Naive thymus-derived CD4-positive, alpha-beta T cell (primary cell): Measurements from ENCODE around the gene KCMF1. TPM values are rescaled to one million over a fixed set of nuclear protein-coding genes. Genes with fewer than 3 reads are reported as not detected.

Experiments used
- ATAC-seq: fragments of 150-1000 bp; cut with Tn5 transposase; 2 replicates; pipeline ENCODE4 v1.10.0; 2021; ENCODE audit warnings: mild to moderate bottlenecking, moderate library complexity
- CTCF ChIA-PET: fragments of 350-600 bp; sonication (Branson Sonifier 250); formaldehyde crosslinking; loops from one replicate; lab custom pipeline; 2021; ENCODE audit warnings: antibody characterized with exemption; lab: Charles Lee
- POLR2A ChIA-PET: fragments of 350-600 bp; sonication (Branson Sonifier 250); formaldehyde crosslinking; loops from one replicate; lab custom pipeline; 2021; ENCODE audit warnings: antibody characterized with exemption, inconsistent platforms; lab: Charles Lee
- DNase-seq, 9 donors: peaks; one replicate each; pipeline versions ENCODE4 v3.0.0 to v3.0.0-alpha.2; 2020 to 2022; ENCODE audit warnings: mixed read lengths in 1 of 9
- H3K27ac ChIP-seq: one replicate; pipeline ENCODE4 v1.7.0; 2013; ENCODE audit warnings: mild to moderate bottlenecking, low read depth, low read length, moderate library complexity
- H3K27me3 ChIP-seq, 2 donors: one replicate each; pipeline ENCODE4 v1.7.0; 2013; ENCODE audit warnings: low read length in 2 of 2, mild to moderate bottlenecking in 2 of 2, moderate library complexity in 2 of 2; ENCODE audit not compliant: control insufficient read depth in 2 of 2, insufficient read depth in 2 of 2
- H3K36me3 ChIP-seq, 3 experiments: 1 replicate in 2 of 3; 2 replicates in 1 of 3; pipeline ENCODE4 v1.7.0; 2013; ENCODE audit warnings: low read length in 3 of 3, mild to moderate bottlenecking in 3 of 3, moderate library complexity in 1 of 3; ENCODE audit not compliant: insufficient read depth in 3 of 3, control insufficient read depth in 2 of 3
- H3K4me1 ChIP-seq, 2 donors: one replicate each; pipeline ENCODE4 v1.7.0; 2013; ENCODE audit warnings: low read length in 2 of 2, mild to moderate bottlenecking in 2 of 2, moderate library complexity in 1 of 2; ENCODE audit not compliant: control insufficient read depth in 2 of 2, insufficient read depth in 2 of 2
- H3K4me3 ChIP-seq: 2 replicates; pipeline ENCODE4 v1.7.0; 2013; ENCODE audit warnings: mild to moderate bottlenecking, low read length
- H3K9me3 ChIP-seq, 3 experiments: 1 replicate in 2 of 3; 2 replicates in 1 of 3; pipeline ENCODE4 v1.7.0; 2013; ENCODE audit warnings: low read length in 3 of 3; ENCODE audit not compliant: control insufficient read depth in 2 of 3
- H3K27ac Mint-ChIP-seq, 9 donors: one replicate each; pipeline ENCODE4 v1.8.0; 2020 to 2022; ENCODE audit warnings: mixed read lengths in 9 of 9, mild to moderate bottlenecking in 8 of 9, moderate library complexity in 5 of 9, inconsistent platforms in 2 of 9
- H3K27me3 Mint-ChIP-seq, 5 donors: one replicate each; pipeline ENCODE4 v1.8.0; 2021 to 2022; ENCODE audit warnings: mixed read lengths in 5 of 5, mild to moderate bottlenecking in 1 of 5
- H3K36me3 Mint-ChIP-seq, 5 donors: one replicate each; pipeline ENCODE4 v1.8.0; 2020 to 2022; ENCODE audit warnings: mixed read lengths in 5 of 5, mild to moderate bottlenecking in 3 of 5, inconsistent platforms in 1 of 5
- H3K4me1 Mint-ChIP-seq, 7 donors: one replicate each; pipeline ENCODE4 v1.8.0; 2020 to 2022; ENCODE audit warnings: mixed read lengths in 7 of 7, mild to moderate bottlenecking in 3 of 7, inconsistent platforms in 1 of 7
- H3K4me3 Mint-ChIP-seq, 10 donors: one replicate each; pipeline ENCODE4 v1.8.0; 2020 to 2022; ENCODE audit warnings: mild to moderate bottlenecking in 10 of 10, mixed read lengths in 10 of 10, moderate library complexity in 6 of 10, inconsistent platforms in 2 of 10
- H3K9me3 Mint-ChIP-seq, 11 donors: one replicate each; pipeline ENCODE4 v1.8.0; 2020 to 2022; ENCODE audit warnings: mixed read lengths in 11 of 11, mild to moderate bottlenecking in 4 of 11, inconsistent platforms in 1 of 11, moderate library complexity in 1 of 11
- intact Hi-C, 2 donors: fragments of 100-400 bp; cut with micrococcal nuclease; formaldehyde crosslinking; loops; one replicate each; pipeline ENCODE4 v1.15.1; 2023
- polyA plus RNA-seq, 2 donors: library from polyadenylated mRNA; unstranded; fragments of 300-500 nt; fragmentation: Illumina TruSeq; gene quantifications; one replicate each; pipeline ENCODE4 v1.2.3, GENCODE V29; 2021
- total RNA-seq, 6 experiments: library from RNA in 5 of 6; stranded (reverse) in 5 of 6; gene quantifications; 1 replicate in 5 of 6; 2 replicates in 1 of 6; pipeline ENCODE4 v1.2.3 and lab custom pipeline; 2021 to 2026

KCMF1 gene
- total and polyA plus RNA-seq, 7 experiments from 2014 or later = 15.6 to 81.3 (median 60.6) TPM

DNA sequence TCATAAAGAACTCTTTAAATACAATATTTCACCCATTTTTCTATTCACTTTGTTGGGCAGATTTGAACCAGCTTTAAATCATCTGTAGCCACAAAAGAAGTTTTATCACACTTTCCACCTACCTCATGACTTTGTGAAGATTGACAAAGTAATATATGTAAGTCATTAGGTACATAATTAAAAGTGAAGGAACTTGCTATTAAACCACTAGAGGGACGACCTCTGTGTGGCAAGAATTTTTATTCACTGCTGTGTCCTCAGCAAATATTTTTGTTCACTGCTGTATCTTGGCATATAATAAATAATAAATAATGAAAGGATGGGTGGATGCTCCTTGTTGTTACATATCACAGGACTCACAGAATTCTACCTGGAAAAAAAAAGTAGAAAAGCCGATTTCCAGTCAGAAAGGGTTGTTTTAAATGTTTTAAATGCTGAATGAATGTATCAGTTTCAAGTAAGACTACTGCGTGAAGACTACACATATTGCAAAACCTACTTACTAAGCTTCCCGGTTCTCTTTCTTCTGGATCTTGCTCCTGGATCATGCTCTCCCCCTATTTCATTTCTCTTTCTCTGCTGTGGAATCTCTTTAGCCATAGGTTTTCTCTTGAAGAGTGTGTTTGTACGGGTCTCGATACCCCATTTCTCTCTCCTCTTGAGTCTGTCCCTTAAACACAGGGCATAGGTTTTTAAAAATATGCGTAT, 44.8 kb downstream of the KCMF1 start:
- peaks cover 0 to 4% (median under 1%) of the 10 kb centered on the region in 5 donors for H3K36me3 Mint-ChIP-seq
- H3K27ac Mint-ChIP-seq = peak overlapping the region in 8 of 9 donors; percentile 1 to 79 (median 60)
- CTCF ChIA-PET = interaction anchor here (0.6 to 4.3 kb wide), 10 partner anchors 8 to 552 kb away, joined by 3 to 49 read pairs (median 4); no protein-coding TSS in a partner anchor

DNA sequence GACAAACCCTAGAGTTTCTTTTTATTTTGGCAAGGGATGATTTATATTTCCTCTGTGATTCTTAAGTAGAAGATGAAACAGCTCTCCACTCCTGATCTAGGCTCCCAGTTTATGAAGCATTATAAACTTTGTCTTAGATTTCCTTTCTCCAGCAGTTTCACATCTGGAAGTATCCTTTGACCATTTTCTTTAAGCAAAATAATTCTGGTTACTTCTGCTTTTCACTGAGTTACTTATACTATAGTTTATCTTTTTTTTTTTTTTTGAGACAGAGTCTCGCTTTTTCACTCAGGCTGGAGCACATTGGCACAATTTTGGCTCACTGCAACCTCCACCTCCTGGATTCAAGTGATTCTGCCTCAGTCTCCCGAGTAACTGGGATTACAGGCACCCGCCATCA, 45.5 kb downstream of the KCMF1 start:
- peaks cover 2 to 26% of the 10 kb centered on the region in 2 donors for H3K4me1 ChIP-seq
- H3K9me3 Mint-ChIP-seq = peaks cover 0 to 1% (median 0%) of the 10 kb centered on the region in 11 donors
- DNase-seq (no peak), ATAC-seq (no peak)
- intact Hi-C loops = no loop called here
- ChIA-PET POLR2A (interaction anchor here (2.1 kb wide), 1 partner anchor 90 kb away, joined by 8 read pairs; no protein-coding TSS in a partner anchor), CTCF (interaction anchor here (0.6 to 4.3 kb wide), 6 partner anchors 9 to 522 kb away, joined by 3 to 49 read pairs (median 4); no protein-coding TSS in a partner anchor)
- no peak overlapping the region for H3K4me3 Mint-ChIP-seq
- no peak overlapping the region for H3K4me3 ChIP-seq
- no peak overlapping the region for H3K27ac ChIP-seq
- H3K9me3 ChIP-seq = no peaks in the 10 kb centered on the region
- H3K36me3 Mint-ChIP-seq = peaks cover 0 to 4% (median 0%) of the 10 kb centered on the region in 5 donors
- peak overlapping the region in 3 of 9 donors; percentile 48 to 60 (median 49) for H3K27ac Mint-ChIP-seq
- H3K4me1 Mint-ChIP-seq = peaks cover 51 to 85% (median 74%) of the 10 kb centered on the region in 7 donors
- no peaks in the 10 kb centered on the region for H3K27me3 Mint-ChIP-seq
- H3K27me3 ChIP-seq = no peaks in the 10 kb centered on the region
- H3K36me3 ChIP-seq = no peaks in the 10 kb centered on the region

More for the DNA sequence above, 44.8 kb downstream of the KCMF1 start:
- DNase-seq = no peak
- Mint-ChIP-seq H3K27me3 (no peaks in the 10 kb centered on the region), H3K4me3 (no peak overlapping the region), H3K9me3 (peaks cover 0 to 1% (median 0%) of the 10 kb centered on the region in 11 donors), H3K4me1 (peaks cover 58 to 86% (median 74%) of the 10 kb centered on the region in 7 donors)
- Histone ChIP-seq H3K4me3 (no peak overlapping the region), H3K36me3 (no peaks in the 10 kb centered on the region), H3K27ac (peak overlapping the region; percentile 52), H3K27me3 (no peaks in the 10 kb centered on the region), H3K4me1 (peaks cover 2 to 26% of the 10 kb centered on the region in 2 donors), H3K9me3 (no peaks in the 10 kb centered on the region)
- no peak for ATAC-seq
- intact Hi-C loops = loop anchor here (2.0 kb wide), 2 partner anchors 43 to 45 kb away; partner anchors contain the start of gene KCMF1 (in 1 of the 2)
- POLR2A ChIA-PET = interaction anchor here (1.3 to 2.1 kb wide), 2 partner anchors 90 to 109 kb away, joined by 3 to 8 read pairs; no protein-coding TSS in a partner anchor

DNA sequence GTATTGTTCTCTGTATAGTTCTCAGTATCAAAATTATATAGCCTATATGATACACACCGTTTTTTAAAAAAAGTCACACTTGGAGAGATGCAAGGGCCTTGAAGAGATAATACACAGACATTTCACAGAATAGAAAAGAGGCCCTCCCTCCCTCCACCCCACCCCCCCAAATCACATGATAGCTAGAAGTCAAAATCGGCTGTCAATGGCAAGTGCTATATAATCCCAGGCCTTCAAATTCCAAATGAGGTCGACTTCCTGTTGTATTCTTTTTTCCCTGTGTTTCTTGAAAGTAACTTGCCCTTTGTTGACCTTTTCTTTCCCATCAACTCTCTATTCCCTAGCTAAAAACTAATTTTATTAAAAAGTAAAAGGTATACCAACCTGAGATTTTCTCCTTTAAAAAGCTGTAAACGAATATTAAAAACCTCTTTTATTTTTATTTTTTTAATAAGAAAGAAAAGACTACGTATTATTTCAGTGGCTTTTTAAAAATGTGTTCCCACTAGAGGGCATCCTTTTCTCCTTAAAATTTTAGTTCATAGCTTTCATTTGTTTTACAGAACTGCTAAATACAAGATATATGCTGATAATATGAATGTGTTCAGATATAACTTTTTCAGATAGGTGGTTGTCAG, 46.6 kb downstream of the KCMF1 start:
- Mint-ChIP-seq H3K27ac (peak overlapping the region in 8 of 9 donors; percentile 8 to 67 (median 38)), H3K27me3 (no peaks in the 10 kb centered on the region), H3K36me3 (peaks cover 0 to 12% (median 4%) of the 10 kb centered on the region in 5 donors), H3K9me3 (peaks cover 0 to 1% (median 0%) of the 10 kb centered on the region in 11 donors), H3K4me3 (peak overlapping the region in 4 of 10 donors; percentile 5 to 39 (median 32)), H3K4me1 (peaks cover 41 to 78% (median 66%) of the 10 kb centered on the region in 7 donors)
- intact Hi-C loops = loop anchor here (1.0 kb wide), 2 partner anchors 268 to 281 kb away; no protein-coding TSS in a partner anchor
- Histone ChIP-seq H3K4me3 (no peak overlapping the region), H3K4me1 (peaks cover 2 to 15% of the 10 kb centered on the region in 2 donors), H3K27ac (no peak overlapping the region), H3K27me3 (no peaks in the 10 kb centered on the region), H3K36me3 (no peaks in the 10 kb centered on the region), H3K9me3 (no peaks in the 10 kb centered on the region)
- DNase-seq (peak in 4 of 9 donors; percentile 17 to 30 (median 24)), ATAC-seq (no peak)
- ChIA-PET POLR2A (interaction anchor here (0.6 to 1.6 kb wide), 5 partner anchors 46 to 283 kb away, joined by 3 to 4 read pairs (median 3); partner anchors contain the start of gene KCMF1), CTCF (interaction anchor here (0.6 to 1.4 kb wide), 11 partner anchors 10 to 558 kb away, joined by 3 to 6 read pairs (median 4); partner anchors contain the start of gene SUCLG1)

DNA sequence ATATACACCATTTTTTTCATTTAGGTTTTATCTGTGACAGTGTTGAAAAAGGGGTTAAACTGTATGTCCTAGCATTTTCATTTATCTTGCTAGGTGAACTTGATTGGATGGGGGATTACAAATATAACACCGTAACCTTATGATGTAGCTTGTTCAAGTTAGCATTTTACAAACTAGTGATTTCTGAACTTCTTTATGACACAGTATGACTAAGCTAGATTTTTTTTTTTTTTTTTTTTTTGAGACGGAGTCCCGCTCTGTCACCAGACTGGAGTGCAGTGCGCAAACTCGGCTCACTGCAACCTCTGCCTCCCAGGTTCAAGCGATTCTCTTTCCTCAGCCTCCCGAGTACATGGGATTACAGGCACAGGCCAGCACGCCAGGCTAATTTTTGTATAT, 47.1 kb downstream of the KCMF1 start:
- no peak overlapping the region for H3K27ac ChIP-seq
- no peaks in the 10 kb centered on the region for H3K9me3 ChIP-seq
- no peaks in the 10 kb centered on the region for H3K27me3 ChIP-seq
- no peak overlapping the region for H3K4me3 ChIP-seq
- intact Hi-C loops = no loop called here
- ChIA-PET CTCF (interaction anchor here (0.6 to 1.4 kb wide), 11 partner anchors 11 to 559 kb away, joined by 3 to 6 read pairs (median 4); partner anchors contain the start of gene SUCLG1), POLR2A (interaction anchor here (0.6 to 1.6 kb wide), 6 partner anchors 47 to 285 kb away, joined by 3 to 4 read pairs (median 3); partner anchors contain the start of gene KCMF1)
- Mint-ChIP-seq H3K9me3 (peaks cover 0 to 1% (median 0%) of the 10 kb centered on the region in 11 donors), H3K4me1 (peaks cover 36 to 74% (median 61%) of the 10 kb centered on the region in 7 donors), H3K27me3 (no peaks in the 10 kb centered on the region), H3K36me3 (peaks cover 0 to 12% (median 4%) of the 10 kb centered on the region in 5 donors), H3K4me3 (peak overlapping the region in 5 of 10 donors; percentile 5 to 39 (median 27)), H3K27ac (peak overlapping the region in 7 of 9 donors; percentile 16 to 67 (median 28))
- peaks cover 2 to 10% of the 10 kb centered on the region in 2 donors for H3K4me1 ChIP-seq
- DNase-seq (no peak), ATAC-seq (no peak)
- no peaks in the 10 kb centered on the region for H3K36me3 ChIP-seq

- intact Hi-C loops = no loop called here
- ATAC-seq (no peak), DNase-seq (no peak)
- H3K4me1 ChIP-seq = peaks cover 2 to 6% of the 10 kb centered on the region in 2 donors
- no peak overlapping the region for H3K27ac ChIP-seq
- CTCF ChIA-PET = no interaction called here
- Mint-ChIP-seq H3K9me3 (peaks cover 0 to 1% (median 0%) of the 10 kb centered on the region in 11 donors), H3K4me1 (peaks cover 30 to 70% (median 57%) of the 10 kb centered on the region in 7 donors), H3K27ac (peak overlapping the region in 6 of 9 donors; percentile 5 to 57 (median 34)), H3K27me3 (no peaks in the 10 kb centered on the region), H3K36me3 (peaks cover 0 to 21% (median 9%) of the 10 kb centered on the region in 5 donors), H3K4me3 (no peak overlapping the region)
- H3K36me3 ChIP-seq = no peaks in the 10 kb centered on the region
- no peaks in the 10 kb centered on the region for H3K27me3 ChIP-seq
- H3K4me3 ChIP-seq = no peak overlapping the region
- H3K9me3 ChIP-seq = no peaks in the 10 kb centered on the region
- POLR2A ChIA-PET = interaction anchor here (1.4 kb wide), 1 partner anchor 12 kb away, joined by 7 read pairs; no protein-coding TSS in a partner anchor
These were observed 48.2 kb downstream of the KCMF1 start for GRCh38 chr2:85019121-85019520.

DNA sequence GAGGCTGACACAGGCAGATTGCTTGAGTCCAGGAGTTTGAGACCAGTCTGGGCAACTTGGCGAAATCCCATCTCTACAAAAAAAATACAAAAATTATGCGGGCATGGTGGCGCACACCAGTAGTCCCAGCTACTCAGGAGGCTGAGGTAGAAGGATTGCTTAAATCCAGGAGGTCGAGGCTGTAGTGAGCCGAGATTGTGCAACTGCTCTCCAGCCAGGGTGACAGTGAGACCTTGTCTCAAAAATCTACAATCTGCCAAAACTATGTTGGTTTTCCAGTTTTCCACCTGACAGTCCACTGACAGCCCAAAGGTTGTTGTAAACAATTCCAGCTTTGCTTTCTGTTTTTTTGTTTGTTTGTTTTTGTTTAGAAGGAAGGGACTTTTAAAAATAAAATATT, 51.3 kb downstream of the KCMF1 start:
- Histone ChIP-seq H3K27ac (no peak overlapping the region), H3K27me3 (no peaks in the 10 kb centered on the region), H3K9me3 (no peaks in the 10 kb centered on the region), H3K36me3 (no peaks in the 10 kb centered on the region), H3K4me1 (peaks cover 2 to 6% of the 10 kb centered on the region in 2 donors), H3K4me3 (no peak overlapping the region)
- peaks cover 23 to 65% (median 55%) of the 10 kb centered on the region in 7 donors for H3K4me1 Mint-ChIP-seq
- no peaks in the 10 kb centered on the region for H3K9me3 Mint-ChIP-seq
- peak overlapping the region in 1 of 9 donors; percentile 70 for H3K27ac Mint-ChIP-seq
- DNase-seq (no peak), ATAC-seq (no peak)
- H3K4me3 Mint-ChIP-seq = no peak overlapping the region
- intact Hi-C loops = no loop called here
- ChIA-PET POLR2A (no interaction called here), CTCF (no interaction called here)
- no peaks in the 10 kb centered on the region for H3K27me3 Mint-ChIP-seq
- H3K36me3 Mint-ChIP-seq = peaks cover 0 to 32% (median 14%) of the 10 kb centered on the region in 5 donors
